Ishikawa (cell line): ENCODE results near the gene GPR39.

ENCODE experiments used
- CEBPB ChIP-seq: IDR thresholded peaks from 2 replicates; pipeline ENCODE4 v1.6.1; 2012
- CREB1 ChIP-seq: IDR thresholded peaks from 2 replicates; pipeline ENCODE4 v1.6.1; 2012; ENCODE audit warnings: low read depth
- EP300 ChIP-seq: IDR thresholded peaks from 2 replicates; pipeline ENCODE4 v1.6.1; 2012; ENCODE audit warnings: borderline replicate concordance
- TAF1 ChIP-seq: IDR thresholded peaks from 2 replicates; pipeline ENCODE4 v1.6.1; 2012; ENCODE audit warnings: low read depth, mild to moderate bottlenecking
- YY1 ChIP-seq: IDR thresholded peaks from 2 replicates; pipeline ENCODE4 v1.6.1; 2012; ENCODE audit warnings: low read depth
- TF ChIP-seq, protein P1 (sequence below): IDR thresholded peaks from 2 replicates; pipeline ENCODE4 v1.6.1; 2012; ENCODE audit warnings: low read depth, mild to moderate bottlenecking

DNA sequence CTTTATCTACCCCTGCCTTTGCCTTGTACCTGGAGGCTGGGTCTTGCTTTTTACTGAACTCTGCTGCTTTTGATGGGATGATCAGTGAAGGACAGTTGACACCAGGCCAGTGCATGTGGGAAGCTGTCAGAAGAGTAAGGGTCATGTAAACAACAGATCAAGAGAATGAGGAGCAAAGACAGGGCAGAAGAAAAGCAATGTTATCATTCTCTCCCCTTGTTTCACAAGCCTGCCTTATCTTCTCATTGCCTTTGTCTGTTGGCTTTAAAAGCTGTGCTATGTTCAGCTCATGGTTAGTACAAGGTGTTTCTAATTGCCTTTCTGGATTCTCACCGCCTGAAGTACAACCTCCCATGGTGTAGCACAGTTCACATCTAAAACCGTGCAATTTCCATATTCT, 225.8 kb downstream of the GPR39 start:
- TF ChIP-seq YY1 (no peak), CREB1 (no peak), CEBPB (no peak), EP300 (no peak), TAF1 (no peak)
- TF ChIP-seq, protein P1, sequence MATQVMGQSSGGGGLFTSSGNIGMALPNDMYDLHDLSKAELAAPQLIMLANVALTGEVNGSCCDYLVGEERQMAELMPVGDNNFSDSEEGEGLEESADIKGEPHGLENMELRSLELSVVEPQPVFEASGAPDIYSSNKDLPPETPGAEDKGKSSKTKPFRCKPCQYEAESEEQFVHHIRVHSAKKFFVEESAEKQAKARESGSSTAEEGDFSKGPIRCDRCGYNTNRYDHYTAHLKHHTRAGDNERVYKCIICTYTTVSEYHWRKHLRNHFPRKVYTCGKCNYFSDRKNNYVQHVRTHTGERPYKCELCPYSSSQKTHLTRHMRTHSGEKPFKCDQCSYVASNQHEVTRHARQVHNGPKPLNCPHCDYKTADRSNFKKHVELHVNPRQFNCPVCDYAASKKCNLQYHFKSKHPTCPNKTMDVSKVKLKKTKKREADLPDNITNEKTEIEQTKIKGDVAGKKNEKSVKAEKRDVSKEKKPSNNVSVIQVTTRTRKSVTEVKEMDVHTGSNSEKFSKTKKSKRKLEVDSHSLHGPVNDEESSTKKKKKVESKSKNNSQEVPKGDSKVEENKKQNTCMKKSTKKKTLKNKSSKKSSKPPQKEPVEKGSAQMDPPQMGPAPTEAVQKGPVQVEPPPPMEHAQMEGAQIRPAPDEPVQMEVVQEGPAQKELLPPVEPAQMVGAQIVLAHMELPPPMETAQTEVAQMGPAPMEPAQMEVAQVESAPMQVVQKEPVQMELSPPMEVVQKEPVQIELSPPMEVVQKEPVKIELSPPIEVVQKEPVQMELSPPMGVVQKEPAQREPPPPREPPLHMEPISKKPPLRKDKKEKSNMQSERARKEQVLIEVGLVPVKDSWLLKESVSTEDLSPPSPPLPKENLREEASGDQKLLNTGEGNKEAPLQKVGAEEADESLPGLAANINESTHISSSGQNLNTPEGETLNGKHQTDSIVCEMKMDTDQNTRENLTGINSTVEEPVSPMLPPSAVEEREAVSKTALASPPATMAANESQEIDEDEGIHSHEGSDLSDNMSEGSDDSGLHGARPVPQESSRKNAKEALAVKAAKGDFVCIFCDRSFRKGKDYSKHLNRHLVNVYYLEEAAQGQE: no peak
